OCI-M2 (cell line): ENCODE measurements around the gene AGBL4.

Experiments used
- DNase-seq: peaks from one replicate; lab custom pipeline; 2025; ENCODE audit not compliant: unreplicated experiment; lab: John Stamatoyannopoulos, UW

The AGBL4 gene

GRCh38 chr1:48616710-48617109 lies 1407.0 kb downstream of the AGBL4 start:
- no peak for DNase-seq

GRCh38 chr1:48611841-48612240 lies 1411.9 kb downstream of the AGBL4 start:
- DNase-seq: no peak

- no peak for DNase-seq
These were observed 1412.9 kb downstream of the AGBL4 start for GRCh38 chr1:48610628-48611542.

GRCh38 chr1:48608882-48609281 lies 1414.9 kb downstream of the AGBL4 start:
- DNase-seq: no peak

GRCh38 chr1:48603222-48603621 lies 1420.5 kb downstream of the AGBL4 start:
- DNase-seq: no peak

DNA sequence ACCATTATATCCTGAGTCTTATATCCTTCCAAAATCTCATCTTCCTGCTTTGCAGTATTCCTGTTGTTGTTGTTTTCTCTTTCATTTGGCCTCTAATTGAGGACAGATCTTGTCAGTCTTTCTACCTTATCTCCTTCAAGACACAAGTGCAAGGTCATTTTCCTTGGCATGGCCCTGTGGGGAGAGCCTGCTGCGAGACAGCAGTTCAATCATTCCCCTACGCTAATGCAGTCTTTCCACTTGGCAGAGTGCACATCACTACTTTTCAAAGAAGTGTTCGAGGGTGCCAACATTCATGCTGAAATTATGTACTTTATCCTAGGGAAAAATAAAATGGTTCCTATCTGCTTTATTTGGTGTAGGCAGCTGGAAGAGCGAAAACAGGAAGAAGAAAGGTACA lies 1421.4 kb downstream of the AGBL4 start:
- no peak for DNase-seq

DNA sequence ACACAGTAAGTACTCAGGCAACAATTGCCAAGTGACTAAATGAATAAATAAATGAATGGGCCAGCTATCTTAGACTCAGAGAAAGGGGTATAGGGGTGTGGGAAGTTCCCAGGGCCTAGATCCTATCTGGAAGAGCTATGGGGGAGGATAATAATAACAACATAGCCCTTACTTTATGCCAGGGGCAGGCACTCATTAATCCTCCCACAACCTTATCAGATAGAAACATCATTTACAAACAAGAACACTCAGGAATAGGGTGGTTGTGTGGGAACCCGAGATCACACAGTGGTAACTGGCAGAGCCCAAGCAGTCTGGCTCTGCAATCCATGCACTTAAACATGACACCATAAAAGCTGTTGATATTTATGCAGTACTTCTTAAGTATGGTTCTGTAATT lies 1423.6 kb downstream of the AGBL4 start:
- no peak for DNase-seq

- no peak for DNase-seq
These were observed 1426.1 kb downstream of the AGBL4 start for GRCh38 chr1:48597663-48598062.

DNA sequence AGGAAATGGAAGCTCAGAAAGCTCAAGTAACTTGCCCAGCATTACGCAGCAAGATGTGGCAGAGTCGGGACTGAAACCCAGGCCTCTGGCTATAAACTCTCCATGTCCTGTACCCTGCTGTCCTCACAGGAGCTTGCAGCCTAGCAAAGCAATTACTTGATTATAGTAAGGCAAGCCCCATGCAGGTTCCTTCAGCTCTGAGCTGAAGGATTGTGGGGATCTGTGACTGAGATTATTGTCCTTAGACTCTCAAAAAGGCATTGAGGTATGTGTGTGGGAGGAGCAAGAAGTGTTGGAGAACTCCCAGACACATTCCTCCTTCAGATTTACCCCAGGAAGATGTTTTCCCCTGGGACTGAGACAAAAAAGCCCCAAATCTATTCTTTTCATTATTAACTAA lies 1427.7 kb downstream of the AGBL4 start:
- DNase-seq: no peak

GRCh38 chr1:48595613-48596012 lies 1428.1 kb downstream of the AGBL4 start:
- DNase-seq: no peak

DNA sequence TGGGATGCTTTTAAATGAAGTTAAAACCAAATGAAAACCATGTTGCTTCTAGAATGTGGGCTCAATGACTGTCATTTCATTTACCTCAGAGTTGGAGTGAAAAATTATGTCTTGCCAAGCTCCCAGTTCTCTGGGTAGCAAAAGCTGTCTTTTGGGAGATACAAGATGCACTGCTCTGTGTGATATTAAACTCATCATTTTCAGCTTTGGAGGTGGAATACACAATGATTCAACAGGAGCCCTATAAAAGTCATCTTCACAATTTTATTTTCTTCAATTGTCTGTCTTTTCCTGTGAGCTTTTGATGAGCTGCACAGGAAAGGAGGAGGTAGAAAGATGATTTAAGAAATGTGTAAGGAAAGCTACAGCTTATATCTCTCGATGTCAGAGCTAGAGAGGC lies 1431.4 kb downstream of the AGBL4 start:
- no peak for DNase-seq

DNA sequence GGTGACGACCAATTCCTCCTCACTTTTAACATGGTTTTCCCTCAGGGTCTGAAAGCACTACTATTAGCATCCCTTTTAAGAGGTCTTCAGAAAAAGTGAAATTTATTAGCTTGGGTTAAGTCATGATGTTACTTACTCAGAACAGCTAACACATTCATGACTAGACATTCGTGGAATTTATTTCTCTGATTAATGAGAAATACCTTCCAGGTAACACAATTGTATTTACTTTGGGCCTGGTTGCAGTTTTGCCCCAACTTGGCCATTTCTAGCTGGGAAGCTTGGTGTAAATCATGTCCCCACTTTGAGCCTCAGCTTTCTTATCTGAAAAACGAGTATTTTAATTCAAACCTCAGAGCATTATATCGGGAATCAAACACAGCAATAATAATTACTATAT lies 1432.6 kb downstream of the AGBL4 start:
- DNase-seq: no peak

- DNase-seq: no peak
These were observed 1435.7 kb downstream of the AGBL4 start for GRCh38 chr1:48588061-48588460.

- no peak for DNase-seq
These were observed 1441.3 kb downstream of the AGBL4 start for GRCh38 chr1:48582408-48582807.

DNA sequence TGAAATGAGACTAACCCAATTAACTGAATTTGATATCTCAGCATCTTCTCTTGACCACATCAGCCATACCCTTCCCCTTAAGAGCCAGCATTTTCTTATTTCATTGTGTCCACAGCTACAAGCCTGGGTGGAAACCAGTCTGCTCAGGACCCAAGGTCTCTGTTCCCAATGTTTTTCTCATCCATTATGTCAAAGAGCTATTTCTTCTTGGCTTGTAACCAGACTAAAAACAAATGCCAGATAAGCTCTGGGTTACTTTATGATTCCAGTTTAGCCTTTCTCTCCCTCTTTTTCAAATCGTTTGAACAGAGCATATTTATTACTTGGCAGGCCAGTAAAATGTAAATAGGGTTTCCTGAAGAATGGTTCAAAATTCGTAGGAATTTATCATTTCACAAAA lies 1442.5 kb downstream of the AGBL4 start:
- DNase-seq: no peak

DNA sequence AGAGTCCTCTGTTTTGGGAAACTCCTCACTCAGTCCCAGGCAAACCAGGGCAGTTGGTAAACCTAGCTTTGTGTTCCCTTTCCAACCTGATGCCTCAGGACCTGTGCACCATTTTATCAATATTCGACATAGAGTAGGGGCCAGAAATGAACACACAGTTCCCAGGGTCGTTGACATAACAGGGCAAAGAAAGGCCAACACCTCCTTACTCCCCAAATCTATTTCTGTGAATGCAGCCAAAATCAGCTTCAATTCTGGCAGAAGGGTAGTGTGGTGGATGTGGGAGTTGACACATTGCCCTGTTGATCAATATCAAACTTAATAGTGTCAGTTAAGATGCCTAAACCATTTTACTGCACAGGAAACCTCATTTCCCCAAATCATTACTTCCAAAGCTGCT lies 1447.2 kb downstream of the AGBL4 start:
- no peak for DNase-seq

- DNase-seq: no peak
These were observed 1451.0 kb downstream of the AGBL4 start for GRCh38 chr1:48572646-48573258.

DNA sequence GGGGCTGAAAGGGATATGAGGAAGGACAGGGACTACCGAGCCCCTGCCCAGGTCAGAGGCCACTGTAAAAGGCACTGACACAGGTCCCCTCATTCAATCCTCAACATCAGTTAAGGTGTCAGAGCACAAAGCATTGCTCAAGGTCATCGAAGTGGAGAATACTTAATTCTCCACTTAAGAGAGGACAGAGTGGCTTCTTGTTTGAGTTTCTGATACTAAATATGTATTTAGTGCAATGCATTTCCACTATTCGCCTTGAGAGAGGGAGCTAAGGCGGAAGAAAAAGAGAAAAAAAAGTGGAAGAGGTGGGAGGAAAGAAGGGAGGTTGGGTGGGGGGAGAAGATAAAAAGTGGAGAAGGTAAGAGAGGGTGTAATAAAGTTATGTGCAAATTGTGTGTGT lies 1451.6 kb downstream of the AGBL4 start:
- no peak for DNase-seq

- DNase-seq: no peak
These were observed 1452.3 kb downstream of the AGBL4 start for GRCh38 chr1:48571303-48571987.

DNA sequence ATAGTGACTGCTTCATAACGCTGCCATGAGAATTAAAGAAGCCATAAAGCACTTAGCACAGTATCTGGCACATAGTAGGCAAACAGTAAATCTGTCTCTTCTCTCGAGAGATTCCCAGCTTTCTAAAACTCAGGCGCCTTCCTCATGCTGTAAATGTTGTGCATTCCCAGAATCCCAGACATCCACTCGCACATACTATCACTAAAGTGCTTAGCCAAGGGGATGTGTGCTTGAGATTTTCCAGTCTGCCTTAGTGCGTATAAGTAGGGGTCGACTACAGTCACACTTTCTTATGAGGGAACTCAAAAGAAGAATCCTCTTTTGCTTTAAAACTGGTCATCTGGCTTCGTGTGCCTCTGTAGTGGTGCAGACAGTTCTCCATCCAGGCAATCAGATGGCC lies 1453.2 kb downstream of the AGBL4 start:
- DNase-seq: no peak

GRCh38 chr1:48568501-48568900 lies 1455.3 kb downstream of the AGBL4 start:
- no peak for DNase-seq

- no peak for DNase-seq
These were observed 1457.3 kb downstream of the AGBL4 start for GRCh38 chr1:48566492-48566891.
